ENCODE measurements around the gene HUS1.

HUS1 gene

DNA sequence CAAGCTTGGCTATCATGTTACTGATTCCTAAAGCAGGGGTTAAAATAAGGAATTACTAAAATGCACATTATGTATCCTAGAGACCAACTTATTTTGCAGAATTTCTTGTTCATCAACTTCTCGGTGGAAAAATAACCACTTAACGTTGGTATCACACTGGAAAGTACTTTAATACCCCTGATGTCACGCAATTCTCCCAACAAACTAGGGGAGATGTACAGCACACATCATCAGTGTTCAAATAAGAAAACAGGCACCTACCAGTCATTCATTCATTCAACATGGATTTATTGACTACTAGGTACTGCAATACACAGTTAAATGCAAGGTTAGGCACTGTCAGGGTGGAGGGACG lies 648 bp downstream of the HUS1 start:
- no peak for DNase-seq

DNA sequence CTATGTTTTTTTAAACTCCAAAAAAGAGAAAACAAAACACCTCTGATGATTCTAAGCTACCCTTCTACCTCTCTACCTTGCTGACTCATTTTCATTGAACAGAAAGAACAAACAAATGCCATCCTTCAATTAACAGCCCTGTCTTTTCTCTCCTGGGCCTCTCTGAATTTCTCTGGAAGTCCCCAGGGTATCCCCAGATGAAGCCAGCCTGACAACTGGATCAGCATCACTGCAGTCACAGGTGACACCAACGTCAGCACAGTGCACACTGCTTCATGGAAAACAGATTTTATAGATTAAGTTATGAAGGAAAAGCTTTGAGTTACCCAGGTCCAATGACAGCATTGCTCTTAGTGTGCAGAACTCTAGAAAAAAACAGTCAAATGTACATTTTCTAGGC lies 5.7 kb downstream of the HUS1 start:
- no peak for DNase-seq

DNA sequence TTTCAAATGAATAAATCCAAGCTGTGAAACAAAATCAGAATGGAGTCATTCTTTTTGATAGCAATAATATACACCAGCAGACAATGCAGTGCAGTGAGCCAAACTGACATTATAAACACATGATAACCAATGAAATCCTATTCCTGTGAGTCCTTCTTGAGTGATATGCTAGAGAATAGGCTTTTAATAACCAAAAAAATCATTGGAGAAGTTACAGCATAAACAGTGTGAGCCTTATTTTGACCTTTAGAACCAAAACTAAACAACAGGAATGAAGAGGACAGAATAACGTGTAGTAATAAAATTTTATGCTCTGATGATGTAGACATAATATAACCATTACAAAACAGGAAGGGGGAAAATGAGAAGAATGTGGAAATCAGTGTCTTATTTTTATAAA lies 8.7 kb downstream of the HUS1 start:
- no peak for DNase-seq

DNA sequence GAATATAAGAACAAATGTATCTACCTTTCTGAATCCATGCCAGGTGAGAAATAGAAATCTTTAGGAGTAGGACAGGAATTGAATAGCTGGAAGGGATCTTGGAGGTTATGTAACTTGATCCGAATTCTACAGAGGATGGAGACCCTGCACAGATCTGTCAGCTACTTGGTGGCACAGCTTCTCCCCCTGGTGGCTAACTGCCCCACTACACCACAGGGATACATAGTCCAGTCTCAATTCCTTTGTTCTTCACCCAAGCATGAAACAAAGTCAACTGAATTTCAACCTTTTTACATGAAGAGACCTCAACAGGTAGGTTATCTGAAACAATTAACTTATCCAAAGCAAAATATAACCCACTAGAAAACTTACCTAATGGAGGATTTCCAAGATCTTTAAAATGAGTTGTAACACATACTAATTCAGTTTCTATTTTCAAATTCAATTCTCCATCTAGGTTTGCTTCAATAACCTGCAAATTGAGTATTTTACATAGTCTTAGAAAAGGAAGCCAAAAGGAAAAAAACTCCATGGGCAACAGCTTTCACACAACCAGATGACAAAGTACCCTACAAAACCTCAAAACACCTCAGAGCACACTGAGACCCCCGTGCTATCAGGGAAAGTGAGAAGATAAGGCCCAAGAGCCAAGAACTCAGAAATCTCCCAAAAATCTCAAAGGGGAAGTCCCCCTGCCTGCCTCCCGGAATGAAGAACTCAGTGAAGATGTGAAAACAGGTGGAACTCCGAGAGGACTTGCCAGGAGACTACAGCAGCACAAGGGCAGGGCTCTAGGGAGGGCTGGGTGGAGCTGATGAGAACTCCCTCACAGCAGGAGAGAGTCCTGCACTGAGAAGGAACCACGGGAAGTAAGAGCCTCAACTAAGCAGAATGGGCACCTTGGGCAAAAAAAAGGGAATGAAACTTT lies 10.3 kb downstream of the HUS1 start:
- peak; percentile 62 for DNase-seq

DNA sequence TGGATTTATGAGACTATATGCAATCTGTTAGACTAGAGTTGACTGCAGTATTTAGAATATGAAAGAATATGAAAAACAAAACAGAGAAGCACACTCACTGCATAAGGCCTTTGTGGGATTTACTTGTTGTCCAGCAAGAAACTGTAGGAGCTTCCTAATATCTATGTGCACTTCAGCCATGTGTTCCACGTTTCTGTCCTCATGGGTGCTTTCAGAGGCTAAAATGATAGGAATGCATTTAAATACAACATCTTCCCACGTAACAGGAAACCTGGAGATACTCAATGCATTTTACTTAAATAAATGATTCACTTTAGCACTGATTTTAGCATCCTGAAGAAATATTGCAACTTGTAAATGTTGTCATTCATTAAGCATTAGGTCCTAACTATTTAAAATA lies 11.7 kb downstream of the HUS1 start:
- no peak for DNase-seq

DNA sequence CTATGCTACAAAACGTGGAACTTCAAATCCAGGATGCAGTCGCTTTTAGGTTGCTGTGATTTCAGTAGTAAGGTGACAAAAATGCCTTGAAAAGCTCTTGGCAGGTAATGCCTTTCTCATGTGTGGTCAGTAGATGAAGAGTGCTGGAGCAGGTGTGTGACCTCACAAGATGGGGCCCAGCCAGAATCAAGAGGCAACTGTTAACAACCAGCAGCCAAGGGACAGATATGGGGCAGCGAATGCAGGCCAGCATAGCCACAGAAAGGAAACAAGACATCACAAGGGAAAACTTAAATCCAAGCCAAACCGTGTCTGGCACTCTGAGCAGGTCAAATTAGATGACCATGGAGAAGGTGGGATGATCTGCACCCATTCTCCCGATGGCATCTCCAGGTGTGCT lies 12.3 kb downstream of the HUS1 start:
- DNase-seq = no peak

DNA sequence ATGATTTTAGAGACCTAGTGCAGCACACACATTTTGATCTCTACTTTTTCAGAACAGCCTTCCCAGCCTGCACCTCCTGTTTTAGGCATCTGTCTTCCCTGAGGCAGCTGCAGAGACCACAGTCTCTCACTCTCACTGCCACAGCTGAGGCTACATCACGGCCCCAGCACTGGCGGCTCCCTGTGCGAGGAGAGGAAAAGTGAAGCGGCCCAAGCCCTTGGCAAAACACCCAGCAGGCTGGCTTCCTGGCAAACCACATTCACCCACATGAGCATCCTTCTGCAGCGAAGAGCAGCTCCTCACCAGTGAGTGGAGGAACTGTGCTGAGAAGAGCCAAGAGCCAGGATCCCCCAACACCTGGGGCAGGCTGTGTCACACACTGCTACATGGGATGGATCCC lies 14.0 kb downstream of the HUS1 start:
- no peak for DNase-seq

DNA sequence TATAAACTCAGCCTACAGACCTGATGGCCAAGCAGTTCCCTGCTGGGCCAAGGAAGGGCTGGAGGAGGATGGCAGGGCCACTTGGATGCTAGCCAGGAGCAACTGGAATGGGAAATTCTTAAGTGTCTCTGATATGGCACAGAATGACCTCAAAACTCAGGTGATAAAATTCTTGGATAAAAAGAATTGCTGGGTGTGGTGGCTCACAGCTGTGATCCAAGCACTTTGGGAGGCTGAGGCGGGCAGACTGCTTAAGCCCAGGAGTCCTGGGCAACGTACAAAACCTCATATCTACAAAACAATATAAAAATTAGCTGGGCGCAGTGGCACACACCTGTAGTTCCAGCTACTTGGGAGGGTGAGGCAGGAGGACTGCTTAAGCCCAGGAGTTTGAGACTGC lies 17.2 kb downstream of the HUS1 start:
- no peak for DNase-seq

DNA sequence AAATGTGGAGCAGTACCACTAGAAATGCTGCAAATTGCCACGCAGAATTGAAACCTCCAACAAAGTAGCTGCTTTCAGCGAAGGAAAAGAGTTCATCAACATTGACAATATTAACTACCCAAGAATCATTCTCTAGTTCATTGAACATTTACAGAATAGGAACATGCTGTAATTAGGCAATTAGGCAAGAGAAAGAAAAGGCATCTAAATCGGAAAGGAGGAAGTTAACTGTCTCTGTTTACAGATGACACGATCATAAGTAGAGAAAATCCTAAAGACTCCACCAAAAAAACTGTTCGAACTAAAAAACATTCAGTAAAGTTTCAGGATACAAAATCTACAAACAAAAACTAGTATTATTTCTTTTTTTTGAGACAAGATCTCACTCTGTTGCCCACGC lies 22.3 kb downstream of the HUS1 start:
- no peak for DNase-seq

DNA sequence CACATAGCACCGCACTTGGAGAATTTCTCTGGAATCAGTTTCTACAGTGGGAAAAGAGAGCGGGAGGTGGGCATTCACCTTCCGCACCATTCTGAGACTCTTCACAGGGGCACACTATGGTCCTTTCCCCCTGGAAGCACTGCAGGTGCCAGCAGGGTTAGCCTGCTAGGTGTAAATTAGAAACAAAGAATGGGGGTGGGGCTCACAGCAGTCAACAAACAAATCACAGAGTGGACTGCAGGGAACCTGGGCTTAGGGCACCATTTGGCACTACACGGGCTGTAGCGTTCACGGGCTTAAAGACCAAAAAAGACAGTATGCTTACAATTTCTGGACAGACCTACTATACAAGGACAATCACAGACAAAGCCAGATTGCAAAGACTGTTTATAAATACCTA lies 23.2 kb downstream of the HUS1 start:
- DNase-seq = no peak

DNA sequence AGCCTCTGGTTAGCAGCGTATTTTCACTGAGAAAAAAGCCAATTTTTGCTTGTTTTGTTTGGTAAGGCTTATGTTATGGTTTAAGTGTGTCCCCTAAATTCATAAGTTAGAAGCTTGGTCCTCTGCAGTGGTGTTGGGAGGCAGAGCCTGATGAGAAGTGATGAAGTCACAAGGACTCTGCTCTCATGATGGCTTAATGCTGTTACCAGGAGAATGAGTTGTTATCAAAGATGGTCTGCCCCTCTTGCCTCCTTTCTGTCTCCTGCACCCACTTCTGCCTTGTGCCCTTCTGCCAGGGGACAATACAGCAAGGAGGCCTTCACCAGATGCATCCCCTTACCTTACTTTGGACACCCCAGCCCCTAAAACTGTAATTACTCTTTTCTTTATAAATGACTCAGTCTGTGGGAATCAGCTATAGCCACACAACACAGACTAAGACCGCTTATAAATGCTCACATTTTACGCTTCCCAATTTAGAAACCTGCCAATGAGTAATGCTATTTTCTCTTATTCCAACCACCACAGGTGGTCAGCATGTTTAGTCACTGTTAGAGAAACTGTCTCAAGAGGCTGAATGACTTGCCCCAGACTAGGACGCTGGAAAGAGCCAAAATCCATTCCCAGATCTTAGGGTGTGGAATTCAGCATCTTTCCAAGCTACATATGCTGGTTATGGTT lies 25.0 kb downstream of the HUS1 start:
- DNase-seq = no peak

DNA sequence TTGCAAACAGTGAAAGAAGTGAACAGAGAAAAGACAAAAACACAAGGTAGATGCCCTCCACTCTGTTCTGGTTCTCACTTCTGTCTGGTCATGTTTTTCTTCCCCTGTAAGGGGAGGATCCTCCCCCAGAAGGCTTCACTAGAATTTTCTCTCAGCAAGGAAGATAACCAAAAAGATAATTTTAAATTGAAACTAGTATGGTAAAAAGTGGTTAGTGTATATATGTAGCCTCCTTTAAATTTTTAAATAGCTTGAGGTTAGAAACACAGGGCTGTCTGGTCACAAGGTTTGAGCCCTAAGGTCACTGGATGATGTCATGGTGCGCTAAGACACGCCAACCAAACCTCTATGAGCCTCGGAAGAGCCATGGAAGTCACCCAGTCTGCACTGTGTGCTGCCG lies 25.6 kb downstream of the HUS1 start:
- no peak for DNase-seq

DNA sequence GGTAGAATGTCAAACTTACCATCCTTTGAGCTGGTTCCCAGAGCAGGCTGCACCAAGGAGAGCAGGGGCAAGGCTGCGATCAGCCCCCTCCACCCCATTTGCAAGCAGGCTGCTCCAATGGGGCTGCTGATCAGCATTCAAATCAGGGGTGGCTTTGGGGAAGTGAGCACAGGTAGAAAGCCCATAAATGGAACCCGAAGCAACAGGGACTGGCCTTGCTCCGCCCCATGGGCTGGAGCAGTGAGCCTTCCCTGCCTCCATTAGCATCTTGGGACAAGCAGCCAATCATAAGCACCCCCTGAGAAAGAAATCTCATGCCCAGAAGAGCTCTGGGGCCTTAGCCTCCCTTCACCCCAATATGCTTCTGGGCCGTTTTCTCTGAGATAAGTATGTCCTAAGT lies 27.2 kb downstream of the HUS1 start:
- no peak for DNase-seq

DNA sequence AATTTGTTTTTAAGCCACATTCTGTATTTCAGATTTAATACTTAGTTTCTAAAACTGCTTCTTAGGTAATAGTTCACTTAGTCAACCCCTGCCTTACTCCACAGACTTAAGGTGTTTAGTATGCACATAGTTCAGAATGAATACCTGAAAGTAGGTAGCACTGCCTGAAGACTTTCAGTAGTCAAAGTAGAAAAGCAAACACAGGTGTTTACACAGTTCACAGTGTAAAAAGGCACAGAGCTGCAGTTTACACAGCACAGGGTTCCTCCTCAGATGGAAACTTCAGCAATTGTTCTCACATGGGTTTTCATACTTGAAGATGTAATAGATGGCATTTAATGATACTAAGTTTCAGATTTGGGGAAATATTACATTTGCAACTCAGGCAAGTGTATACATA lies 28.0 kb downstream of the HUS1 start:
- no peak for DNase-seq

DNA sequence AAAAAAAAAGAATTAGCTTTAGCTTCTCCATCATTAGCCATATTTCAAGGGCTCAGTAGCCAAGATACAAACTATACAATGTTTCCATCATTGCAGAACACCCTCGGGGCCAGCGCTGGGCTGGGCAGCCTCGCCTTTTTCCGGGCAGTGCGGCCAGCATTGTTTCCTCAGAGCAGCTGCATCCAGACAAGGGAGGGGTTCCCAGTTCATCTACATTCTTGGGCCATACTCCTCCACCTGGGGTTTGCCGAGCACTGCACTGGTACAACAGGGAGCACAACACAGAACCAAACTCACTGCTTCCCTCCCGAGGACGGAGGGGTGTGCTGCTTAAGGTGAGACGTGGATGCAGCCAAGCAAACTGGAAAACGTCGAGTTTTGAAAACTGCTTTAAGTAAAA lies 28.7 kb downstream of the HUS1 start:
- peak; percentile 11 for DNase-seq

DNA sequence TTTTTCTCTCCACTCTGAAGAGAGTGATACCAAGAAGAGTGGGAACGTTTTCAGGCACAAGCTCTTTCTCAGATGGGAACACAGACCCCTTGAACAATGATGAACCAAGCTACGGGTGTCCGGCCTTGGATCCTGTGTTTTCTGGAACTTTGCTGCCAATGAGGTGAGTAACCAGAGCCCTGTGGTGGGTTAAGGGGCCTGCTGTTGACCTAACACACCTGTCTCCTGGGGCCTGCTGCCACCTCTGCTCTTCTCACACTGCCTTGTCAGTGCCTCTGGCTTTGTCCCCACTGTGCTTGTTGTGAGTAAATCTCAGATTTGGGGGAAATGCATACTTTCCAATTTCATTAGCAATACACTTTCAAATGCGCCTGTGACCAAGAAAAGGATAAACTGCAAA lies 29.7 kb downstream of the HUS1 start:
- DNase-seq = no peak

DNA sequence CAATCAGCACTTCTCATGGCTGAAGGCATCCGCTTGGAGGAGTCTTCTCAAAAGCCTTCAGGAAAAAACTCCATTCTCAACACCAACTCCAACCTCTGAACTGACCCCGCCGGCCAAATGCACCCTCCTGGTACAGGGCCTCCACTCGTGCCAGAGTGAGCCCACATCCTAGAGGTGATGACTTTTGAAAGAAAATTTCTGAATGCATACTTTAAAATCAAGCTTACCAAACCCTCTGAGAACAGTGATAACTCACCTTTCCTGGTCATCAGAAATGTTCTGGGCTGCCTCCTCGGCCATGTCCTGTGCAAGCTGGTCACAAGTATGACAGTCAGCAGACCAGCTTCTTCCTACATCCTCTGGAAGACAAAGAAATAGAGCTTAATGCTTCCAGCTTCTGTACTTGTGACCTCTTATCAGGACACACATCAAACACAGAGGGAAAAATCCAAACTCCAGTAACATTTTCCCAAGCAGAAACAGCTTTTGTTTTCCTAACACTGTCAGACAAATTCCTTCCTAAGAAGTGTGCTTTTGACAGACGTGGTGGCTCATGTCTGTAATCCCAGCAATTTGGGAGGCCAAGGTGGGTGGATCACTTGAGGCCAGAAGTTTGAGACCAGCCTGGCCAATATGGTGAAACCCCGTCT lies 31.1 kb downstream of the HUS1 start, which contains the start of gene PKD1L1:
Gene PKD1L1 (minus strand): TSS at position 326 of the 650 bp plus-strand sequence. CDS start 26 bp downstream, at position 300.
- DNase-seq = no peak

DNA sequence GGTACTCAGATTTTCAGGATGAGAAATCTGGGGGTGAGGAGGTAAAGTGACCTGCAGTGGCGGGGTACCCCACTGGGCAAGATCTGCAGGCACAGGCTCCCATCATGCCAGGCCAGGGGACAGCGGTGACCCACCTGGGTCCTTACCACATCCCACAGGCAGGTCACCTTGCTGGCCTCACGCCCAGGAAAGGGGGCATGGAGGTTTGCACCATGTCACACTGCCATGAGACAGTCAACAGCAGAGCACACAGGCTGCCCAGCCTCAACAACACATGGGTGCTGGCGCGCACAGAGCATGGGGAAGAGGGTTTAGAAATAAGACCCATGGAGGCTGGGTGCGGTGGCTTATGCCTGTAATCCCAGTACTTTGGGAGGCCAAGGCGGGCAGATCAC lies 32.1 kb downstream of the HUS1 start:
- DNase-seq = no peak

DNA sequence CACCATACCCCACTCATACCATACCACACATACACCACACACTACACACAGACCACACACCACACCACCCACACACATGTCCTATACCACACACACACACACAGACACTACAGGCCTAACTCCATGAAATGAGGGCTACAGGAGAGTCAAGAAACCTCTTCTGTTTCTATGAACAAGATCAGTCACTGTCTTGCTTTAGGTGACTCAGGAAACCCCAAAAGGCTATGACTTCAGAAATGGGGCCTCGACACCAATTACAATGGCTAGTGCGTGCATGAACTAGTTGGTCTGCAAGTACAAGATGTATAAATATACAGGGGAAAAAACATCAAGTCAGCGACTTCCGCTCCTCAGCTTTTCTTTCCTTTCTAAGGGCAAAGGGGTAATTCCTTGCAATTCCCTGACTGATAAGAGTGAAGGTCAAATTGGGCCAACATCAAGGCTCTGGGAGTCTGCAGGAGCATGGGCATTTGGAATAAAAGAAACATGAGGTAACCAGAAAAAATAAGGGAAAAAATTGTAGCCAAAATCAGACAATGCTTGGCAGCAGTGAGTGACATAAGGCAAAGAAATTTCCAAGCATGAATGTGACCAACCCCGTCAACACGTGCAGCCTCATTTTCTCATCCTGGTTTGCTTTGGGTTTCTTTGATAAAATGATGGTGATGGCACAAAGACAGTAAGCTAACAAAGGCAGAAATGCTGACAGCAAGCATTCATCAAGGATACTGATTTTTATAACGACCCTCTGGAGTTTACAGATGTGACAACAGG lies 32.6 kb downstream of the HUS1 start:
- DNase-seq = no peak

DNA sequence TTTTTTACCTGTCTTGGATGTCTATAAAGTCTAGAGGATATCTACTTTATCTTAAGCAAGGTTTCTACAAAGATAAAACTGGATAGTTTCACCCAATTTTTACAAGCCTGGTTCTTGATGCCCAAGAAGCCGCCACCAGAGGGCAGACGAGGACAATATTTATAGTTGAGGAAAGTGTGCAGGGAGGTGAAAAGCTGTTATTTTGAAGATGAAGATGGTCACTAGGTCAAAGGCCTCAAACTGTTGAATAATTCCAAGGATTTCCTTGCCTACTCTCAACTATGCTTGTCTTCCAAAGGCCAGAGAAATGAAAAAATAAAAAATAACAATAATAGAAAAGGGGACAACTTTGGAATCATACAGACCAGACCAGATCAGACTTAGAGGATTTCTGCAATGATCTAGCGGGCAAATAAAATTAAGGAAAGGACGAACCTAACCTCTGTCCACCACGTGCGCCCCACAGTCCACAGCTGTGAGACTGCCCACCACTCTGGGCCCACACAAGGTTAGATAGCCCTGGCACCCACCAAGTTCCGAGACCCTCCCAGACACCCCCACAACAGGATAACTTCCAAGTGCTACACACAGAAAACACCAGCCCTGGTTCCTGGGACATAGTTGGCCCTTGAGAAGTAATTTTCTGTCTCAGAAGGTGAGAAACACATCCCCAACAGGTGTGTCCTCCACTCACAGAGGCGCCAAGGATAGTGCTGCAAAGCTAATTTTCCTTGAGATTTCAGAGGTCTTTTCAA lies 34.0 kb downstream of the HUS1 start:
- DNase-seq = peak; percentile 66

DNA sequence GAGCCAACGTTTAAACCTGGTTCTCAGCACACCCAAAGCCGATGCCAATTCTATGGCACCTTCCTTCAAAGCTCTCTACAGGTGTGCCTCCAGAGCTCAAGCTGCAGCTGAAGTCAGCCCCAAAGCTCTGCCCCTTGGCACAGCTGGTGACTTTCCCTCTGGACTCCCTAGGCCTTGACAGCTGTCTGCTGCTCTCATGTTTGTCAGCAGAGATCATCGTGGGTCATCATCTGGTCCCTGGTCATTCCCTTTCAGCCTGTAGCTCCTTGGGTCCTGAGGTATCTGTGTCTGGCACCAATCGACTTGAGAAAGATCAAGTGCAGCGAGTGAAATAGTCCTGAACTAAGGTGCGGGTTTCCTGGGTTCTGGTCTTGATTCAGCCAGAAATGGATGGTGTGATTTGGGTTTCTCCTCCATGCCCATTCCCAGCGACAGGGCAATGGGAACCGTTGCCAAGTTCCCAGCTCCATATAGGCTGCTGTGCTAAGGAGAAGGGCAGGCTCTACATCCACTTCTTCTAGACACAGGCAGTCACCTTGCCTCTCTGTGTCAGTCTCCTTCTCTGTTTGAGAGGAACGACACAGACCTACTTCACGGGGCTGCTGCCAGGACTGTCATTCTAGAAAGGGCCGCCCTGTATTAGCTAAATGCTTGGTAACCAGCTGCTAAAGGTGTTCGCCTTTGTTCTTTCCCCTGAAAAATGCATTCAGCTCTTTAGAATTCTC lies 34.7 kb downstream of the HUS1 start:
- DNase-seq = no peak

Measured in midbrain (tissue), 1 donor.